IPS DF 6.9 (cell line): ENCODE data around the gene AFDN.

Source experiments
- DNase-seq: peaks from one replicate; pipeline ENCODE4 v3.0.0-alpha.2; 2013; ENCODE audit warnings: low read depth, low spot score
- H3K27ac ChIP-seq: one replicate; pipeline ENCODE4 v1.5.1; 2013; ENCODE audit warnings: low read length, control low read depth
- H3K27me3 ChIP-seq: 2 replicates; pipeline ENCODE4 v1.6.1; 2013; ENCODE audit warnings: mild to moderate bottlenecking, low read length; ENCODE audit not compliant: control insufficient read depth, insufficient read depth
- H3K36me3 ChIP-seq: 2 replicates; pipeline ENCODE4 v1.6.1; 2013; ENCODE audit warnings: low read length; ENCODE audit not compliant: control insufficient read depth, insufficient read depth
- H3K4me1 ChIP-seq: 2 replicates; pipeline ENCODE4 v1.6.1; 2013; ENCODE audit warnings: low read length; ENCODE audit not compliant: control insufficient read depth, insufficient read depth
- H3K4me3 ChIP-seq: 2 replicates; pipeline ENCODE4 v1.5.1; 2013; ENCODE audit warnings: mild to moderate bottlenecking, low read length
- H3K9me3 ChIP-seq: 2 replicates; pipeline ENCODE4 v1.6.1; 2013; ENCODE audit warnings: low read length, inconsistent platforms; ENCODE audit not compliant: control insufficient read depth, insufficient read depth
- WGBS: extraction: QIAGEN DNeasy Blood & Tissue Kit; methylation state at CpG from one replicate; pipeline ENCODE4 v1.1.7; 2013; ENCODE audit warnings: mixed read lengths, missing lambda C conversion rate; ENCODE audit not compliant: insufficient read length, insufficient coverage; 5-methylcytosine and 5-hydroxymethylcytosine counted together

The AFDN gene

DNA sequence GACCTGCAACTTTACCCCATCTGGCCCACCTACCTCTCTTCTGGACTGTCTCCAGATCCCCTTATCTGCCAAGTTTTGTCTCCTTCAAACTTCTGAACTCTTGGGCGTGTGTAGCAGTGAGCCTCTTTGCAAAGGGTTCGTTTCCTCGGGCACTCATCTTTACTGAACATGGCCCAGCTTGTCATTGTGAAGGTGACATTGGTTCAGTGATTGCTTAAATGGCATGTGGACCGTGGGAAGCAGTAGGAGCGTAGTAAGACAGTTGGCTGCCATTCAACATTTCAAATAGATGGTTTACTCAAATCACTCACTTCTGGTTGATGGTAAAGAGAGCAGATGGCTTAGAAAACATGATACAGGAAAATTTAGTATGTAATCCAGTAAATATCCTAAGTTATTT, 136.0 kb downstream of the AFDN start:
- no peak overlapping the region for H3K4me3 ChIP-seq
- no peak for DNase-seq
- peaks cover under 1% of the 10 kb centered on the region; the same call in 1 of the 2 replicates for H3K4me1 ChIP-seq
- no peaks in the 10 kb centered on the region for H3K9me3 ChIP-seq
- H3K36me3 ChIP-seq, result peaks cover 6% of the 10 kb centered on the region; the same call in 1 of the 2 replicates
- no peaks in the 10 kb centered on the region for H3K27me3 ChIP-seq
- WGBS, result no CpG with 5 or more reads among the region's 5 CpGs
- no peak overlapping the region for H3K27ac ChIP-seq

DNA sequence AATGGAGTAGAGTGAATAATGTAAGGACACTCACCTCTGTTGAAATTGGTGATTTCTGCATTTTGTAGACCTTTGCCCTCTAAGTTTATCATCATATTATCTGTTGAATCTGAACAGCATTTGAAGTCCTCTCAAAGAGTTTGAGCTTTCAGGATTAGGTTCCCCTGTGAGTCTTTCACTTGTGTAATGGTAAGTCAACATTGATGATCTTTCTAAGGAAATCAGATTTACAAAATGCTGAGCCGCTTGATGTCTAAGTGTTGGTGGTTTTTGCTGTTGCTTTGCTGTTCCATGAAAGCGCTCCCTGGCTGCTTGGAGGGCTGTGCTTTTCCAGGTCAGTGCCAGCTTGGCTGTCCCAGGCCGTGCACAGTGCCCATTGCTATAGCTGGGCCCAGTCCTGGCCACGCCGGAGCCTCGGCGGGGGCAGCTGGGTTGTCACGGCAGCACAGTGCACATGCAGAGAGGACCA, 136.9 kb downstream of the AFDN start:
- no peaks in the 10 kb centered on the region for H3K27me3 ChIP-seq
- peaks cover 5% of the 10 kb centered on the region; the same call in 1 of the 2 replicates for H3K36me3 ChIP-seq
- DNase-seq, result no peak
- H3K9me3 ChIP-seq, result no peaks in the 10 kb centered on the region
- no peaks in the 10 kb centered on the region for H3K4me1 ChIP-seq
- no peak overlapping the region for H3K4me3 ChIP-seq
- no peak overlapping the region for H3K27ac ChIP-seq
- WGBS, result no CpG with 5 or more reads among the region's 8 CpGs

DNA sequence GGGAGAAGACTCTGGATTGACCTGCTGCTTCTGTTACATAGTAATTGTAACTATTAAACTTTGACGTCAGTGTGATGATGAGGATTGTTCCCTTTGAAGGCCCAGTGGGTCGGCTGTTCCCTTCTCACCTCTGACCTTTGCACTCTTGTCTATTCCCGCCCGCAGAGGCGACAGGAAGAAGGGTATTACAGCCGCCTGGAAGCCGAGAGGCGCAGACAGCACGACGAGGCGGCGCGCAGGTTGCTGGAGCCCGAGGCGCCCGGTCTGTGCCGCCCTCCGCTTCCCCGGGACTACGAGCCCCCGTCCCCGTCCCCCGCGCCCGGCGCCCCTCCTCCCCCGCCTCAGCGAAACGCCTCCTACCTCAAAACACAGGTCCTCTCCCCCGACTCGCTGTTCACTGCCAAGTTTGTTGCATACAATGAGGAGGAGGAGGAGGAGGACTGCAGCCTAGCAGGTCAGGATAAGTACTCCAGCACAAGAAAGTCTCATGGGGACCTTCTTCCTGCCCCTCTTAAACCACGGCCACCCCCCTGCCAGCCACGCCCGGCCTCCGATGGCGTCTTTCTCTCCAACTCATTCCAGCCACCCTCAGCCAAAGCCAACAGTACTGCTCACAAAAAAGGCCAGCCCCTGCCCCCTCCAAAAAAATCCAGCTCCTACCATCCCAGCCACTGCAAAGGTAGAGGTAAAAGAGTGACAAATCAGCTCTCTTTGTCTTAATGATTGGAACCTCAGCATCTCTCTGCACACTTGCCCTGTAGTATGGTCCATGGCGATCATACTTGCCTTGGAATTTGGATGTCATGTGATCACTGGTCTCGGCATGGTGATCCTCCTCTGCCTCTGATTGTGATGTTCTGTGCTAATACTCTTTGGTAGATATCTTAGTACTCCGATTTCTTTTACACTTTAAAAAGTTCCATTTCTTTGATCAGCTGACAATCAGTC, 139.2 kb downstream of the AFDN start:
- H3K27me3 ChIP-seq, result no peaks in the 10 kb centered on the region; the same call in 1 of the 2 replicates
- no peaks in the 10 kb centered on the region for H3K4me1 ChIP-seq
- no peak overlapping the region for H3K4me3 ChIP-seq
- no peaks in the 10 kb centered on the region for H3K9me3 ChIP-seq
- WGBS, result no CpG with 5 or more reads among the region's 39 CpGs
- DNase-seq, result no peak
- H3K36me3 ChIP-seq, result peaks cover 9% of the 10 kb centered on the region; the same call in 1 of the 2 replicates
- H3K27ac ChIP-seq, result no peak overlapping the region

DNA sequence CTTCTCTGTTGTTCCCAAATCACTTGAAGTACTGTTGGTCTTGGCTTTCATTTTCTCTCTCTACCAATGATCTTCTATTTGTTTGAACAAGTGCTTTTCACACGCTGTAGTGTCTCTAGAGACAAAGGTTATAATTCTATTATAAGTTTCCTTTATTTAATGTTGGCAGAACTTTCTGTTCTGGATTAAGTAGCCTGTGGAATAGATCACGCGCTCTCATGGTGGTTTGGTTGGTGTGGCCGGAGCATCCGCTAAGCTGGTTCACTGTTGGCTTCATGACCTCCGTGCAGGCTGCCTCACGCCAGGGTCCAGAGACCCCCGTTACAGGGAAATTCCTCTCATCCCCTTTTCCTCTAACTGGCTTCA, 139.8 kb downstream of the AFDN start:
- Histone ChIP-seq H3K36me3 (peaks cover 9% of the 10 kb centered on the region; the same call in 1 of the 2 replicates), H3K4me1 (no peaks in the 10 kb centered on the region), H3K4me3 (no peak overlapping the region), H3K27me3 (no peaks in the 10 kb centered on the region; the same call in 1 of the 2 replicates), H3K27ac (no peak overlapping the region), H3K9me3 (no peaks in the 10 kb centered on the region)
- WGBS, result no CpG with 5 or more reads among the region's 8 CpGs
- no peak for DNase-seq

DNA sequence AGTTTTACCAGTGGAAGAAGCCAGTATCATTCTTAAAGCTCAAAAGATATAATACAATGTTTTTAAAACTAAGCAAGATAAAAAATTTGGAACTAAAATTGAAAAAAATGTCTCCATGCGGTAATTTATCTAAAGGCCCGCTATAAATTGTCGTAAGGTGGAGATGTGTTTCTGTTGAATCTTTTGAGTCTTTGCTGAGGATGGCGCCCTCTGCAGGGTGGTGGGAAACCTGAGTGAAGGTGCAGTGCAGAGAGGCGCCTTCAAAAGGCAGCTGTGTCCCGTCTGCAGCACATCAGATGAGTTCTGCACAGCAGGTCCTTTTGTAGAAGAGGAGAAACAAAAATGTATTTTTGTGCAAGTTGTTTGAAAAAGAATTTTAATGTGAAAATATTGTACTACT, 141.4 kb downstream of the AFDN start:
- WGBS, result no CpG with 5 or more reads among the region's 6 CpGs
- Histone ChIP-seq H3K27me3 (no peaks in the 10 kb centered on the region; the same call in 1 of the 2 replicates), H3K27ac (no peak overlapping the region), H3K4me3 (no peak overlapping the region), H3K9me3 (no peaks in the 10 kb centered on the region), H3K4me1 (peaks cover 1% of the 10 kb centered on the region), H3K36me3 (peaks cover 9% of the 10 kb centered on the region; the same call in 1 of the 2 replicates)
- DNase-seq, result peak; percentile 25

DNA sequence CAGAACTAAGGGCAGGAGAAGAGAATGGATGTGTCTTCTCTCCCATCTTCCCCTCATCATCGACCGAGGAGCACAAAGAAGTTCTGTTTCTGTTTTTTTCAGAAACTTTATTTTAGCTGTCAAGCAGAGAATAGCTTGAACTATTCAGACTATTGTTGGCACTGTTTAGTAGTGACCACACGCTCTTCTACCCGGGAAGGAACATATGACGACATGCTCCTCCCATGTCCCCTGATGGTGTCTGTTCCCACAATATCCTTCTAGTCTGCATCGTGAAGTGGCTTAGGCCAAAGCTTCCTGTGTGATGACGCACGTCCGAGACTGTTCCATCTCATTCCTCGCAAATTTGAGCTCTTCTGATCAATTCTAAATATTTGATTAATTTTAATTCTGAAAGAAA, 143.5 kb downstream of the AFDN start:
- WGBS, result no CpG with 5 or more reads among the region's 10 CpGs
- peaks cover 6% of the 10 kb centered on the region; the same call in 1 of the 2 replicates for H3K36me3 ChIP-seq
- no peaks in the 10 kb centered on the region; the same call in 1 of the 2 replicates for H3K27me3 ChIP-seq
- no peak for DNase-seq
- H3K4me3 ChIP-seq, result no peak overlapping the region
- no peak overlapping the region for H3K27ac ChIP-seq
- no peaks in the 10 kb centered on the region for H3K9me3 ChIP-seq
- peaks cover 4% of the 10 kb centered on the region for H3K4me1 ChIP-seq

DNA sequence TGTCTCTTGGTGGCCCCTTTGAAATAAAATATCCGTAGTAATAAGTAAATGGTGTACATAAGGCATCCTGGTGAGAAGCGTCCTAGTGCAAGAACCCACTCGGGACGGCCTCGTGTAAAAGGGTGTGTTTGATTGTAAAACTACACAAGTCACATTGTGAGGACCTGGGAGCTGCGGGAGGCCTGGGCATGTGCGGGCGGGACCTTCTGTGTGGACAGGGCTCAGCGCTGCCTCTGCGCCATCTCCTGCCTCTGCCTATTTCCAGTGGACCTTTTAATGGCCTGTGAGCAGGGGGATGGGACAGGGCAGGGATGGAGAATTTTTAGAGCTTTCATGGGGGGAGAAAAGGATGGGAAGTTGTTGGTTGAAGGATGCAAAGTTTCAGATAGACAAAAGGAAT, 145.5 kb downstream of the AFDN start:
- Histone ChIP-seq H3K4me3 (no peak overlapping the region), H3K9me3 (no peaks in the 10 kb centered on the region), H3K27ac (no peak overlapping the region), H3K4me1 (peaks cover 4% of the 10 kb centered on the region), H3K36me3 (peaks cover 6% of the 10 kb centered on the region; the same call in 1 of the 2 replicates), H3K27me3 (no peaks in the 10 kb centered on the region; the same call in 1 of the 2 replicates)
- no CpG with 5 or more reads among the region's 10 CpGs for WGBS
- no peak for DNase-seq

DNA sequence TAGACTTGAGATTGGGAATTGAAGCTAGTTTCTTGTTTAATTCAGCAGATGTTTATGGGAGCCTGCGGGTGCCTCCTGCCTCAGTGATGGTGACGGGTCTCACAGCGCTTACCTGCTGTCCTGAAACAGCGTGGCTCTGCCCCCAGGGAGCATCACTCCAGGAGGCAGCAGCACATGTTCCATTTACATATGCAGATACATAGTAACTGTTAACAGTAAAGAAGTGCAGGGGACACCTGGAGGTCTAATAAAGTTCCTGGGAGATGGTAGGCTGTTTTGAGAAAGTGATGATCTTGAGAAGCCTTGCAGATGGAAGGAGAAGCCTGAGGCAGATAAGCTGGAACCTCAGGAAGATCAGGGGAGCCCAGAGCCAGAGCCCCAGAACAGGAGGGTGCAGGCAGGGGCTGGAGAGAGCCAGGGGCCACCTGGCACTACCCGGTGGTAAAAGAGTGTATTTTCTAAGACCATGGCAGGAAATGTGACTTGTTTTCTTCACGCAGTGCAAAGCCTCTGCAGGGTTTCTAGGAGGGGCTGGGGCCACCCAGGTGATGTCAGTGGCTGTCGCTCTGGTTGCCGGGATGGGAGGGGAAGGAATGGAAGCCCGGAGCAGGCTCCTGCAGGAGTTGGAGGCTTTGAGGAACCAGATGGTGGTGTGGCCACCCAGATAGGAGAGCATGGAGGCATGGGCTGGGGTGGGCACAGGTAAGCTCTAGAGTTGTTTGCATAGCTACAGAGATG, 146.6 kb downstream of the AFDN start:
- Histone ChIP-seq H3K36me3 (peaks cover 3% of the 10 kb centered on the region; the same call in 1 of the 2 replicates), H3K4me3 (no peak overlapping the region), H3K27ac (no peak overlapping the region), H3K9me3 (no peaks in the 10 kb centered on the region), H3K27me3 (no peaks in the 10 kb centered on the region; the same call in 1 of the 2 replicates), H3K4me1 (peaks cover 4% of the 10 kb centered on the region)
- DNase-seq, result no peak
- no CpG with 5 or more reads among the region's 9 CpGs for WGBS

DNA sequence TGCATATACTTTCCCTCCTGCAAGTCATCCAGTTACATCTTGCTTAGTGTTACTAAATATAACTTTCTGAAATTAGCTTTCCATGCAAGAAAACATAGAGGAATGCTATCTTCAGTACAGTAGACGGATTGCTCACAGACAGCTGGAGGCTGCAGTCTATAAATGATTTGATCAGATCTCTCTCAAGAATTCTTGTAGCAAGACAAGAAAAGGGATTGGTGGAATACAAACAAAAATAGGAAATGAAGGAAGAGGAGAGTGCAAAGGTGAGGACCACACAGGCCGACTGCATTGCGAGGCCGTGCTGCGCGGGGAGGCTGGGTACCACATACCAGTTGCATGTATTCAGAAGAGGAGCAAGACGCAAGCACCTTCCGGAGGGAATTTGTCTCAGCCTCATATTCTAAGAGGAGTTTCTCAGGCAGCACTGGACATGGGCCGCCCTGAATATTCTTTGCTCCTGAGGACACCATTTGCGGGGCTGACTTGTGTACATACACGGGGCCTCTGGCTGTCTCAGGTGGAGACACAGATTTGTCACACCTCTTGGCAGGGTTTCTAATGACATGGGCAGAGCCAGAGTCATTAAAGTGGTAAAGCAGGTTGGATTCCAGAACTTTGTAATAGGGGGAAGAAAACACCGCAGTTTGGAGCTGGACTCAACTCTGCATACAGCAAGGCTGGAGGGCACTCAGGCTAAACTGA, 148.1 kb downstream of the AFDN start:
- no CpG with 5 or more reads among the region's 12 CpGs for WGBS
- no peaks in the 10 kb centered on the region for H3K9me3 ChIP-seq
- H3K4me1 ChIP-seq, result peaks cover 4% of the 10 kb centered on the region
- no peak overlapping the region for H3K27ac ChIP-seq
- H3K27me3 ChIP-seq, result no peaks in the 10 kb centered on the region
- no peak for DNase-seq
- no peak overlapping the region for H3K4me3 ChIP-seq
- H3K36me3 ChIP-seq, result no peaks in the 10 kb centered on the region

DNA sequence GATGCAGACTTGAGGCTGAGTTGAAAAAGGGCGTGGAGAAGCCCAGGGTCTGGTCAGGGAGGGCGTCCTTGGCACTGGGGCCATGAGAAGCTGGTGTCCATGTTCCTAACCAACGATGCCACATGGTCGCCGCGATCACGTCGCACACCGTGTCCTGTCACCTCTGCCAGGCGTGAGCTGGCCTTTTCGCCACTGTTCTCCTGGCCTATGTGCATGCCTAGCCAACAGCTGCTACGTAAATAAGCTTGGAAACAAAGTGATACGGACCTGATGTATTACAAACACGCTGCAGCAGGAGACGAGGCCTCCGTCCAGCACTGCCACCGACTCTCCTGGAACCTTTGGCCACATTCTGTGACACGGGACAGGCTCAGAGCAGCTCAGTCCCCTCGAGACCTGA, 148.7 kb downstream of the AFDN start:
- H3K27ac ChIP-seq, result no peak overlapping the region
- no peaks in the 10 kb centered on the region for H3K36me3 ChIP-seq
- no peak overlapping the region for H3K4me3 ChIP-seq
- H3K9me3 ChIP-seq, result no peaks in the 10 kb centered on the region
- no peaks in the 10 kb centered on the region for H3K27me3 ChIP-seq
- H3K4me1 ChIP-seq, result peaks cover 4% of the 10 kb centered on the region
- no CpG with 5 or more reads among the region's 19 CpGs for WGBS
- DNase-seq, result no peak
